Esophagus muscularis mucosa (tissue), 4 donors: ENCODE results near the gene NUP35.

Experiments
- EP300 ChIP-seq: sonication (generic); formaldehyde crosslinking; IDR thresholded peaks from one replicate; pipeline ENCODE4 v1.6.1; 2017; ENCODE audit warnings: antibody characterized with exemption
- POLR2A ChIP-seq: fragments of 450-650 bp; IDR thresholded peaks from one replicate; pipeline ENCODE4 v1.6.1; 2017; ENCODE audit warnings: antibody characterized with exemption, moderate library complexity, mild to moderate bottlenecking, low read depth
- TF ChIP-seq, protein P1 (sequence below), 3 experiments: fragments of 200-600 bp in 2 of 3; fragments of 450-650 bp in 1 of 3; sonication (generic) in 2 of 3; IDR thresholded peaks; one replicate each; pipeline ENCODE4 v1.5.1; 2017 to 2019; ENCODE audit warnings: antibody characterized with exemption in 3 of 3, mild to moderate bottlenecking in 2 of 3, moderate library complexity in 1 of 3

DNA sequence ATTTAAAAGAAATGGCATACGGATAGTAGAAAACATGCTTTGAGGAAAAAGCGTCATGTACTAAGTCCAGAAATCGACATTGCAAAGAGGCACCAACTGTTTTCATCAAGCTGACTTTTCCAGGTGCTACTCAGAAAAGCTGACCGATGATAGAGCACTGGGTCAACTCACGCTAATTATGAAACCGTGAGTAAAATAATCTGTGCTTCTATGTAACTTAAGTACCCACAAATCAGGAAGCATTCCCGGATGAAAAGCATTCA lies 353 bp upstream of the NUP35 start:
- TF ChIP-seq POLR2A (no peak), EP300 (no peak)
- TF ChIP-seq, protein P1, sequence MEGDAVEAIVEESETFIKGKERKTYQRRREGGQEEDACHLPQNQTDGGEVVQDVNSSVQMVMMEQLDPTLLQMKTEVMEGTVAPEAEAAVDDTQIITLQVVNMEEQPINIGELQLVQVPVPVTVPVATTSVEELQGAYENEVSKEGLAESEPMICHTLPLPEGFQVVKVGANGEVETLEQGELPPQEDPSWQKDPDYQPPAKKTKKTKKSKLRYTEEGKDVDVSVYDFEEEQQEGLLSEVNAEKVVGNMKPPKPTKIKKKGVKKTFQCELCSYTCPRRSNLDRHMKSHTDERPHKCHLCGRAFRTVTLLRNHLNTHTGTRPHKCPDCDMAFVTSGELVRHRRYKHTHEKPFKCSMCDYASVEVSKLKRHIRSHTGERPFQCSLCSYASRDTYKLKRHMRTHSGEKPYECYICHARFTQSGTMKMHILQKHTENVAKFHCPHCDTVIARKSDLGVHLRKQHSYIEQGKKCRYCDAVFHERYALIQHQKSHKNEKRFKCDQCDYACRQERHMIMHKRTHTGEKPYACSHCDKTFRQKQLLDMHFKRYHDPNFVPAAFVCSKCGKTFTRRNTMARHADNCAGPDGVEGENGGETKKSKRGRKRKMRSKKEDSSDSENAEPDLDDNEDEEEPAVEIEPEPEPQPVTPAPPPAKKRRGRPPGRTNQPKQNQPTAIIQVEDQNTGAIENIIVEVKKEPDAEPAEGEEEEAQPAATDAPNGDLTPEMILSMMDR (IDR thresholded peaks at IDR 0.05) = no peak
